NCI-H1417 (cell line): ENCODE results near the gene NAGLU.
"Not testable (repeated sequence)": the region's sequence is repeated elsewhere in the genome, so short reads cannot be mapped to it uniquely, and the experiment has no call there.

Experiments
- DNase-seq, 3 experiments: peaks; one replicate each; lab custom pipeline; 2025; lab: John Stamatoyannopoulos, UW

NAGLU gene

DNA sequence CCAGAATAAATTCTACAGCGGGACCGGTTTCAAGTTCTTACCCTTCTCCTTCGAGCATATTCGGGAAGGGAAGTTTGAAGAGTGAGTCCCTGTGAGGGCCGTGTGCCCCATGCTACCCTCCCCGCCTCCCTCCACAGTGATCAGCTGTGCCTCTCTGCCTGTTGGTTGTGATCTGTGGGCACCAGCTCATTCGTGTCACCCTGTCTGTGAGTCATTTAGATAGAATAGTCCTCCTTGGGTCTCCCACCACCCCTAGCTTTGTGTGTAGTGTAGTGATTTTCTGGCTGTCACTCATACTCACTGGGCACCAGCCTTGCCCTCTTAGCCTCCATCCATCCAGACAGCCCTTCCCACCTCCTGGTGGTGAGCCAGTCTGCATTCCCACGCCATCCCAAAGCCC, 15.0 kb upstream of the NAGLU start:
- DNase-seq, result no peak

DNA sequence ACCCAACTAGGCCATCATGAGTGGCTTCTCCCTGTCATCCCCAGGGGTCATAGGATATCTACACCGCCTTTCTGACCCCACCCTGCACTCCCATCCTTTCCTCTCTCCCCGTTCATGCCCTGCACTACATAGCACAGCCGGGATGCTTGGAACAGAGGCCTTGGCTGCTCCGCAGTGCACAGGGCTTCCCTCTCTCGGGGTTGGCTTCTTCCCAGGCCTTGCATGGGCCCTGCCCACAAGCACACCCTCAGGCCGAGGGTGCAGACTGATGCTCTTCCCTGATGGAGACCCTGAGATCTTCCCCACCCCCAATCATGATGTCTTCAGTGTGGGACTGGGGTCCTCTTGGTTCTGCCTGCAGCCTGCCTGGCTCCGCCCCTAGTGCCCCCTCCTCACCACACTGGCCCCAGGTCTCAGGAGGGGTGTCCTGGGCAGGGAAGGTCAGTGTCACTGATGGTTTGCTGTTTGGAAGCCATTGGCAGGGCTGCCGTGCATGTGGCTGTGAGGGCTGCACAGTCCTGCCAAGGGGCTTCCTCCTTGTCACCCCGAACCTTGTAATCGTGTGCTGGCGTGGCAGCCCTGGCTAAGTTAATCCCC, 14.3 kb upstream of the NAGLU start:
- no peak for DNase-seq

- no peak for DNase-seq
Measured at GRCh38 chr17:42522263-42522790, 13.7 kb upstream of the NAGLU start.

- DNase-seq, result no peak
Measured at GRCh38 chr17:42522798-42523278, 13.2 kb upstream of the NAGLU start.

- DNase-seq, result no peak
Measured at GRCh38 chr17:42525221-42525620, 10.8 kb upstream of the NAGLU start.

DNA sequence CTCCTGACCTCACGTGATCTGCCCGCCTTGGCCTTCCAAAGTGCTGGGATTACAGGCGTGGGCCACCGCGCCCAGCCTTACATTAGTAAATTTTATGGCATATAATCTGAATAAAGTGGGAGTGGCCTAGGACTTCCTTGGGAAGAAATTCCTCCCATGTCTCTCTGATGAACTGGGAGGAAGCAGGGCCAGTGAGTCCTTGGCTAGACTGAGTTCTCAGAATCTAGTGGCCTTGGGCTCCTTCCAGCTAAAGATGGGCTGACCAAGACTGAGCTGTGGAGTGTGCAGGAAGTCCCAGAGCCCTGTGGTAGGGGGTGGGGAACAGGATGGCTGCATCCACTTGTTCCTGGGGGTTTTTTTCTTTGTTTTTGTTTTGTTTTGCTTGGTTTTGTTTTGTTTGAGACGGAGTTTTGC, 10.0 kb upstream of the NAGLU start:
- no peak for DNase-seq

DNA sequence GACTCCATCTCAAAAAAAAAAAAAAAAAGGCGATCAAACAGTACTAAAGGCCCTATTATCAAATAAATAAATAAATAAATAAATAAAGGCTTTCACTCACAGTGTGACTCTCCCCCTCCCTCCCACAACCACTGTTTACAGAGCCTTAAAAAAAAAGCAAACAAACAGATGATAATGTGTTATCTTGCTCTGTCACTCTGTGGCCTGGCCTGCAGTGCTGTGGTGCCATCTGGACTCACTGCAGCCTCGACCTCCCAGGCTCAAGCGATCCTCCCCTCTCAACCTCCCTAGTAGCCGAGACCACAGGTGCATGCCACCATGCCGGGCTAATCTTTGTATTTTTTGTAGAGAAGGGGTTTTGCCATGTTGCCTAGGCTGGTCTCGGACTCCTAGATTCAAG, 8.1 kb upstream of the NAGLU start:
- DNase-seq, result no peak

GRCh38 chr17:42529061-42529460, 7.0 kb upstream of the NAGLU start:
- no peak for DNase-seq

DNA sequence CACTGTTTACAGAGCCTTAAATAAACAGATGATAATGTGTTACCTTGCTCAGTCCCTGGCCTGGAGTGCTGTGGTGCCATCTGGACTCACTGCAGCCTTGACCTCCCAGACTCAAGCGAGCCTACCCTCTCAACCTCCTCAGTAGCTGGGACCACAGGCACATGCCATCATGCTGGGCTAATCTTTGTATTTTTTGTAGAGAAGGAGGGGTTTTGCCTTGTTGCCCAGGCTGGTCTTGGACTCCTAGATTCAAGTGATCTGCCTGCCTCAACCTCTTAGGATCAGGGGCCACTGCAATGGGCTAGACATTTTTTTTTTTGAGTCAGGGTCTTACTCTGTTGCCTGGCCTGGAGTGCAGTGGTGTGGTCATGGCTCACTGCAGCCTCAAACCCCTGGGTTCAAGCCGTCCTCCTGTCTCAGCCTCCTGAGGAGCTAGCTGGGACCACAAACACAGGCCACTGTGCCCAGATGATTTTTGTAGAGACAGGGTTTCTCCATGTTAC, 5.0 kb upstream of the NAGLU start:
- DNase-seq, result peak in 2 of 3 experiments; percentile 15 to 57

DNA sequence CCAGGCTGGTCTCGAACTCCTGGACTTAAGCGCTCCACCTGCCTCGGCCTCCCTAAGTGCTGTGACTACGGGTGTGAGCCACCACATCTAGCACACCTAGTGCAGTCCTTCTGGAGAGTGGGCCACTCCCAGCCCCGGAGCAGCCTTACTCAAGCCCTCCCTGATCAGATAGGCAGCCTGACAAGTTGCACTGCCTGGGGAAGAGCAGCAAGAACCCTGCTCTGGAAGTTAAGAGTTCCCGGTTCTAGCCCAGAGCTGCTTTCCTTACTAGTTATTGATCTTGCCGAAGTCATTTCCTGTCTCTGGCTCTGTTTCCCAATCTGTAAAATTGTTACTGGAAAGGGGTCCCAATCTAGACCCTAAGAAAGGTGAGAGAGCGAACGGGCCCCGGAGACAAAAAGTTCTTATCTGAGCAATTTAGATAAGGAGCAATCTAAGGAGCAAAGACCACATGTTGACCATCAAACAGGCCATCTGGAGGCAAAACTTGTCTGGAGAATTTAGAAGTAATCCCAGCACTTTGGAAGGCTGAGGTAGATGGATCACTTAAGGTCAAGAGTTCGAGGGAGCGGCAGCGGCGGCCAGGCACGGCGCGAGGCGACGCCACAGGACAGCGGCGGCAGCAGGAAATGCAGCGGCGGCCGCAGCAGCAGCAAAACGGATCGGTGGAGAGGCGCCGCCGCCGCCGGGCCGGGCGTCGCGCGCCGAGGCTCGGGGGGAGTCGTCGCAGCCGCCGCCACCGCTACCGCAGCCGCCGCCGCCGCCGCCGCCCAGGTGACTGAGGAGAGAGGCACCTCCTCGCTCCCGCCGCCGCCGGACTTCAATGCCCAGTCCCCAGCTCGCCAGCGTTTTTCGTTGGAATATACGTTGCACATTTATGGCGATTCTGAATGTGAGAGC, 4.3 kb upstream of the NAGLU start:
- peak; percentile 59 to 84 (median 67) for DNase-seq

GRCh38 chr17:42535155-42536047, 640 bp upstream of the NAGLU start:
- DNase-seq, result no peak

- DNase-seq, result peak; percentile 74 to 88 (median 83)
Measured at GRCh38 chr17:42536372-42537155, 523 bp downstream of the NAGLU start.

DNA sequence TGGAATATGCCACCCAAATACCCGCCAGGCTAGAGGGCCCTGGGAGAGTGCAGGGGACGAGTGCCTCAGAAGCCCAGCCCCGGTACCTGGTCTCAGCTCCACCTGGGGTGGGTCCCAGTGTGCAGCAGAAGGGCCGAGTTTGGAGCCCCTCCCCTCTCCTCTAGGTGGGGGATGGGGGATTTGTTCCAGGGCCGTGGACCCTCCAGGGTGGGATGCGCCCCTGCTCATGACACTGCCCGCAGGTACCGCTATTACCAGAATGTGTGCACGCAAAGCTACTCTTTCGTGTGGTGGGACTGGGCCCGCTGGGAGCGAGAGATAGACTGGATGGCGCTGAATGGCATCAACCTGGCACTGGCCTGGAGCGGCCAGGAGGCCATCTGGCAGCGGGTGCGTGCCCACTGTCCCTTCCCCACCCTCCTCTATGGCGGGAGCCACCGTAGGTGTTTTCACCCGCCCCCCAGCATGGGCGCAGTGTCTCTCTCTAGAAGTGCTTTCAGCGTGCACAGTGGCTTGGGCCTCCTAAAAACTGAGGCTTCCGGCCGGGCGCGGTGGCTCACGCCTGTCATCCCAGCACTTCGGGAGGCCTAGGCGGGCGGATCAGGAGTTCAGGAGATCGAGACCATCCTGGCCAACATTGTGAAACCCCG, 1.2 kb downstream of the NAGLU start:
- no peak for DNase-seq

- no peak for DNase-seq
Measured at GRCh38 chr17:42537826-42538451, 1.9 kb downstream of the NAGLU start.

- no peak for DNase-seq
Measured at GRCh38 chr17:42538482-42538881, 2.4 kb downstream of the NAGLU start.

DNA sequence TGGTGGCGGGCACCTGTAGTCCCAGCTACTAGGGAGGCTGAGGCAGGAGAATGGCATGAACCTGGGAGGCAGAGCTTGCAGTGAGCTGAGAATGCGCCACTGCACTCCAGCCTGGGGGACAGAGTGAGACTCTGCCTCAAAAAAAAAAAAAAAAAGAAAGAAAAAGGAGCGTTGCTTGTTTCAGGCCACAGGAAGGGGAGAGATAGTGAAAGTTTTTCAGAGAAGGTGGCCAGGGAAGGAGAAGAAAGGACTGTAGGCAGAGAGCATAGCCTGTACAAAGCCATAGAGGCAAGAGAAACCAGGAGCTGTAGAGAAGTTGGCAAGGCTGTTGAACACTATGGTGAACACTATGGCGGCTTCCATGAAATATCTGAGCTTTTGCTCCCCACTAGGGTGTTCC, 4.5 kb downstream of the NAGLU start:
- DNase-seq, result not testable (repeated sequence)

DNA sequence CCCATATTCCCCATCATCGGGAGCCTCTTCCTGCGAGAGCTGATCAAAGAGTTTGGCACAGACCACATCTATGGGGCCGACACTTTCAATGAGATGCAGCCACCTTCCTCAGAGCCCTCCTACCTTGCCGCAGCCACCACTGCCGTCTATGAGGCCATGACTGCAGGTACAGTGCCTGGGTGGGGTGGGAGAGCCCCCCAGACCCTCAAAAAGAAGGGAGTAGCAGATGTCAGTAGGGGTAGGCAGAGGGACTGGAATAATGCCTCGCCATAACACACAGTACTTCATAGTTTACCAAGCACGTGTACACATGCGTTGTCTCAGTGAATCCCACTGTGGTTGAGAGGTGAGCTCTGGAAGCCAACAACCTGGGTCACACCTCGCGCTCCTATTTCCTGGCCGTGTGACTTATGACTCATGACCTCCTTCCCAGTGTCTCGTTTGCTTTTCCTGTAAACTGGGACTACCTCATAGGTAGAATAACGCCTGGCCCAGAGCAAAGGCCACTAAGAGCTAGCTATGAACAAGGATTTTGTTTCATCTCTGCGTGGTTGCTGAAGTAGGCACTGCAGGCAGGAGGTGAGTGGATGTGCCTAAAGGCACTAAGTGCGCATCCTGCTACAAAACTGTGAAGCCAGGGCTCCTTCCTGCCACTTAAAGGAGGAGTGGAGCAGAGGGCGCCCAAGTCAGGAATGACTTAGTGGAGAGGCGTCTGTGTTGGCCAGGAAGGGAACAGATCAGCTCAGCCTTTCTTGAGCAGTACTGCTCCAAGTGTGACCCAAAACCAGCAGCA, 5.2 kb downstream of the NAGLU start:
- no peak for DNase-seq

DNA sequence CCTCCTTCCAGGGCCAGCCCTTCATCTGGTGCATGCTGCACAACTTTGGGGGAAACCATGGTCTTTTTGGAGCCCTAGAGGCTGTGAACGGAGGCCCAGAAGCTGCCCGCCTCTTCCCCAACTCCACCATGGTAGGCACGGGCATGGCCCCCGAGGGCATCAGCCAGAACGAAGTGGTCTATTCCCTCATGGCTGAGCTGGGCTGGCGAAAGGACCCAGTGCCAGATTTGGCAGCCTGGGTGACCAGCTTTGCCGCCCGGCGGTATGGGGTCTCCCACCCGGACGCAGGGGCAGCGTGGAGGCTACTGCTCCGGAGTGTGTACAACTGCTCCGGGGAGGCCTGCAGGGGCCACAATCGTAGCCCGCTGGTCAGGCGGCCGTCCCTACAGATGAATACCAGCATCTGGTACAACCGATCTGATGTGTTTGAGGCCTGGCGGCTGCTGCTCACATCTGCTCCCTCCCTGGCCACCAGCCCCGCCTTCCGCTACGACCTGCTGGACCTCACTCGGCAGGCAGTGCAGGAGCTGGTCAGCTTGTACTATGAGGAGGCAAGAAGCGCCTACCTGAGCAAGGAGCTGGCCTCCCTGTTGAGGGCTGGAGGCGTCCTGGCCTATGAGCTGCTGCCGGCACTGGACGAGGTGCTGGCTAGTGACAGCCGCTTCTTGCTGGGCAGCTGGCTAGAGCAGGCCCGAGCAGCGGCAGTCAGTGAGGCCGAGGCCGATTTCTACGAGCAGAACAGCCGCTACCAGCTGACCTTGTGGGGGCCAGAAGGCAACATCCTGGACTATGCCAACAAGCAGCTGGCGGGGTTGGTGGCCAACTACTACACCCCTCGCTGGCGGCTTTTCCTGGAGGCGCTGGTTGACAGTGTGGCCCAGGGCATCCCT, 7.4 kb downstream of the NAGLU start:
- no peak for DNase-seq
